ENCODE data around the gene ELANE. TPM values are rescaled to one million over a fixed set of nuclear protein-coding genes. Genes with fewer than 3 reads are reported as not detected.

The ELANE gene
- total and polyA plus RNA-seq, 9 of the 15 experiments (the other 6 are each of a cell fraction or from before 2014, with no cell fraction given) = not detected

- TF ChIP-seq REST (IDR thresholded peaks at IDR 0.05; ENCODE audit: borderline replicate concordance) (no peak), REST (CRISPR knock-in tag; IDR thresholded peaks at IDR 0.05; ENCODE audit: low read depth) (0 out of 2 replicates have a peak, but pooled peaks have one; percentile 35), ZNF584 (CRISPR knock-in tag; IDR thresholded peaks at IDR 0.05; ENCODE audit: low read depth) (peak; percentile 7; the same call in 1 of the 2 replicates), CTBP1 (IDR thresholded peaks at IDR 0.05; ENCODE audit: borderline replicate concordance) (peak; percentile 73), FOXP1 (CRISPR knock-in tag; IDR thresholded peaks at IDR 0.05) (0 out of 2 replicates have a peak, but pooled peaks have one; percentile 49), TBL1XR1 (IDR thresholded peaks at IDR 0.05; ENCODE audit: low read length in 2 of 2) (0 out of 4 replicates have a peak, but pooled peaks of 1 of the 2 experiments have one; percentile 17), EP300 (IDR thresholded peaks at IDR 0.05; ENCODE audit: low read length) (peak; percentile 98), ESRRA (IDR thresholded peaks at IDR 0.05; ENCODE audit: borderline replicate concordance, low read depth) (peak; percentile 91; the same call in 1 of the 2 replicates), TFAP4 (CRISPR knock-in tag; IDR thresholded peaks at IDR 0.05; ENCODE audit: borderline replicate concordance) (peak; percentile 42; the same call in 1 of the 2 replicates), HOXB6 (CRISPR knock-in tag; IDR thresholded peaks at IDR 0.05; ENCODE audit: borderline replicate concordance) (no peak), MLX (CRISPR knock-in tag; conservative IDR thresholded peaks at IDR 0.05) (0 out of 4 replicates have a peak, but pooled peaks of 1 of the 2 experiments have one; percentile 23)
- TF ChIP-seq, protein P1, sequence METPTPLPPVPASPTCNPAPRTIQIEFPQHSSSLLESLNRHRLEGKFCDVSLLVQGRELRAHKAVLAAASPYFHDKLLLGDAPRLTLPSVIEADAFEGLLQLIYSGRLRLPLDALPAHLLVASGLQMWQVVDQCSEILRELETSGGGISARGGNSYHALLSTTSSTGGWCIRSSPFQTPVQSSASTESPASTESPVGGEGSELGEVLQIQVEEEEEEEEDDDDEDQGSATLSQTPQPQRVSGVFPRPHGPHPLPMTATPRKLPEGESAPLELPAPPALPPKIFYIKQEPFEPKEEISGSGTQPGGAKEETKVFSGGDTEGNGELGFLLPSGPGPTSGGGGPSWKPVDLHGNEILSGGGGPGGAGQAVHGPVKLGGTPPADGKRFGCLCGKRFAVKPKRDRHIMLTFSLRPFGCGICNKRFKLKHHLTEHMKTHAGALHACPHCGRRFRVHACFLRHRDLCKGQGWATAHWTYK (CRISPR knock-in tag; IDR thresholded peaks at IDR 0.05) = peak; percentile 57; the same call in 1 of the 2 replicates
- TF ChIP-seq, protein P2, sequence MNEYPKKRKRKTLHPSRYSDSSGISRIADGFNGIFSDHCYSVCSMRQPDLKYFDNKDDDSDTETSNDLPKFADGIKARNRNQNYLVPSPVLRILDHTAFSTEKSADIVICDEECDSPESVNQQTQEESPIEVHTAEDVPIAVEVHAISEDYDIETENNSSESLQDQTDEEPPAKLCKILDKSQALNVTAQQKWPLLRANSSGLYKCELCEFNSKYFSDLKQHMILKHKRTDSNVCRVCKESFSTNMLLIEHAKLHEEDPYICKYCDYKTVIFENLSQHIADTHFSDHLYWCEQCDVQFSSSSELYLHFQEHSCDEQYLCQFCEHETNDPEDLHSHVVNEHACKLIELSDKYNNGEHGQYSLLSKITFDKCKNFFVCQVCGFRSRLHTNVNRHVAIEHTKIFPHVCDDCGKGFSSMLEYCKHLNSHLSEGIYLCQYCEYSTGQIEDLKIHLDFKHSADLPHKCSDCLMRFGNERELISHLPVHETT (CRISPR knock-in tag; conservative IDR thresholded peaks at IDR 0.05 in 1 of 2, IDR thresholded peaks at IDR 0.05 in 1 of 2) = peak in 1 of 2 experiments; percentile 57; a peak in 1 of 4 replicates
Measured at GRCh38 chr19:823565-824121, 28.5 kb upstream of the ELANE start (continued).
